Fibroblast of lung (primary cell): ENCODE results near the gene RBM38. TPM values are rescaled to one million over a fixed set of nuclear protein-coding genes. Genes with fewer than 3 reads are reported as not detected.
"Not testable (repeated sequence)": the region's sequence is repeated elsewhere in the genome, so short reads cannot be mapped to it uniquely, and the experiment has no call there.

ENCODE experiments used
- DNase-seq, 2 donors: peaks; one replicate each; pipeline versions ENCODE4 v3.0.0 to v3.0.0-alpha.2; 2010; ENCODE audit warnings: low read depth in 2 of 2
- H2AFZ ChIP-seq: 2 replicates; pipeline ENCODE4 v1.5.1; 2012; ENCODE audit warnings: low read length, control low read depth, inconsistent platforms
- H3K27ac ChIP-seq: 2 replicates; pipeline ENCODE4 v1.5.1; 2011; ENCODE audit warnings: low read length, control low read depth; ENCODE audit not compliant: insufficient read depth
- H3K27me3 ChIP-seq: 2 replicates; pipeline ENCODE4 v1.5.1; 2011; ENCODE audit warnings: mild to moderate bottlenecking, low read length; ENCODE audit not compliant: control insufficient read depth, insufficient read depth
- H3K36me3 ChIP-seq: 2 replicates; pipeline ENCODE4 v1.5.1; 2011; ENCODE audit warnings: low read length; ENCODE audit not compliant: control insufficient read depth, insufficient read depth
- H3K4me1 ChIP-seq: 2 replicates; pipeline ENCODE4 v1.5.1; 2011; ENCODE audit warnings: low read length; ENCODE audit not compliant: control insufficient read depth, insufficient read depth; ENCODE audit errors: extremely low read depth
- H3K4me2 ChIP-seq: 2 replicates; pipeline ENCODE4 v1.5.1; 2011; ENCODE audit warnings: low read length, control low read depth; ENCODE audit not compliant: insufficient read depth; ENCODE audit errors: extremely low read depth
- H3K4me3 ChIP-seq, 4 experiments: fragments of 200-600 bp in 1 of 4; sonication (generic) in 1 of 4; replicated peaks in 1 of 4; 2 replicates each; pipeline ENCODE4 v1.5.1; 2011 to 2016; ENCODE audit warnings: low read length in 4 of 4, low read depth in 3 of 4, mild to moderate bottlenecking in 3 of 4, control low read depth in 2 of 4, inconsistent platforms in 1 of 4, mixed read lengths in 1 of 4; ENCODE audit not compliant: insufficient read depth in 1 of 4; ENCODE audit errors: control extremely low read depth in 1 of 4
- H3K79me2 ChIP-seq: 2 replicates; pipeline ENCODE4 v1.5.1; 2012; ENCODE audit warnings: mild to moderate bottlenecking, low read length, inconsistent platforms; ENCODE audit not compliant: control insufficient read depth, insufficient read depth
- H3K9ac ChIP-seq: 2 replicates; pipeline ENCODE4 v1.5.1; 2011; ENCODE audit warnings: mild to moderate bottlenecking, low read length, control low read depth; ENCODE audit not compliant: insufficient read depth
- H3K9me3 ChIP-seq: 2 replicates; pipeline ENCODE4 v1.5.1; 2012; ENCODE audit warnings: low read depth, low read length; ENCODE audit not compliant: control insufficient read depth, insufficient read depth
- H4K20me1 ChIP-seq: 2 replicates; pipeline ENCODE4 v1.5.1; 2011; ENCODE audit warnings: low read length; ENCODE audit not compliant: control insufficient read depth, insufficient read depth; ENCODE audit errors: extremely low read depth
- CTCF ChIP-seq, 2 donors: IDR thresholded peaks in 1 of 2; conservative IDR thresholded peaks in 1 of 2; 1 replicate in 1 of 2; 2 replicates in 1 of 2; pipeline ENCODE4 v1.5.1; 2011 to 2012; ENCODE audit warnings: low read length in 2 of 2, control low read depth in 1 of 2, inconsistent platforms in 1 of 2, low read depth in 1 of 2, mild to moderate bottlenecking in 1 of 2
- EZH2 ChIP-seq: IDR thresholded peaks from 2 replicates; pipeline ENCODE4 v1.5.1; 2012; ENCODE audit warnings: low read length, control low read depth, mild to moderate bottlenecking; ENCODE audit errors: missing control alignments
- polyA plus RNA-seq, 2 donors: library from polyadenylated mRNA; depleted of rRNA in 1 of 2; stranded (reverse) in 1 of 2; unstranded in 1 of 2; fragments of >200 nt; gene quantifications; 2 replicates each; pipeline ENCODE4 v1.2.1, GENCODE V29; 2011 to 2012; ENCODE audit warnings: missing spikeins in 1 of 2
- total RNA-seq: library from RNA; depleted of rRNA; stranded (reverse); fragments of >200 nt; gene quantifications from 2 replicates; pipeline ENCODE4 v1.2.1, GENCODE V29; 2014

RBM38 gene
- total and polyA plus RNA-seq, 2 donors (not counting 1 experiment from before 2014, with no cell fraction given): 3.9 to 7.9 TPM

GRCh38 chr20:57417830-57418780, 26.9 kb downstream of the RBM38 start:
- Histone ChIP-seq H4K20me1 (no peaks in the 10 kb centered on the region), H3K4me2 (no peak overlapping the region), H3K9ac (no peak overlapping the region)

GRCh38 chr20:57419479-57419878, 28.3 kb downstream of the RBM38 start:
- H3K27ac ChIP-seq, H2AFZ ChIP-seq, H3K36me3 ChIP-seq, DNase-seq, H3K4me1 ChIP-seq, H4K20me1 ChIP-seq, H3K4me3 ChIP-seq, H3K4me2 ChIP-seq, H3K9ac ChIP-seq, H3K27me3 ChIP-seq, H3K79me2 ChIP-seq, H3K9me3 ChIP-seq: not testable (repeated sequence)

More at GRCh38 chr20:57417830-57418780, 26.9 kb downstream of the RBM38 start:
- Histone ChIP-seq H3K27ac (no peak overlapping the region), H3K4me3 (no peak overlapping the region), H3K4me1 (no peaks in the 10 kb centered on the region), H3K9me3 (no peaks in the 10 kb centered on the region), H3K79me2 (no peaks in the 10 kb centered on the region), H3K27me3 (peaks cover 3% of the 10 kb centered on the region), H2AFZ (no peak overlapping the region), H3K36me3 (no peaks in the 10 kb centered on the region)
- no peak for DNase-seq
- no peak for TF ChIP-seq CTCF (conservative IDR thresholded peaks at IDR 0.05 in 1 of 2, IDR thresholded peaks at IDR 0.05 in 1 of 2; ENCODE audit: low read depth in 1 of 2, low read length in 2 of 2)
- no peak for TF ChIP-seq EZH2

- no peak for DNase-seq
- no peak overlapping the region for H3K27ac ChIP-seq
- no peaks in the 10 kb centered on the region for H3K79me2 ChIP-seq
- no peaks in the 10 kb centered on the region for H4K20me1 ChIP-seq
- H3K27me3 ChIP-seq: peaks cover 3% of the 10 kb centered on the region
- H2AFZ ChIP-seq: no peak overlapping the region
- TF ChIP-seq EZH2: no peak
- no peak for TF ChIP-seq CTCF (conservative IDR thresholded peaks at IDR 0.05 in 1 of 2, IDR thresholded peaks at IDR 0.05 in 1 of 2; ENCODE audit: low read depth in 1 of 2, low read length in 2 of 2)
- no peaks in the 10 kb centered on the region for H3K9me3 ChIP-seq
- H3K4me2 ChIP-seq: no peak overlapping the region
- no peak overlapping the region for H3K4me3 ChIP-seq
- H3K4me1 ChIP-seq: no peaks in the 10 kb centered on the region
- H3K9ac ChIP-seq: no peak overlapping the region
- no peaks in the 10 kb centered on the region for H3K36me3 ChIP-seq
Observed at GRCh38 chr20:57420571-57421252, 29.5 kb downstream of the RBM38 start.
